COLO829 (cell line): Measurements from ENCODE around the gene NTSR2.
A peak's percentile ranks its signal among the peaks of the same experiment; 100 is the strongest.

ENCODE experiments used
- DNase-seq: peaks from one replicate; pipeline ENCODE4 v3.0.0; 2012; ENCODE audit warnings: low spot score

Gene NTSR2

GRCh38 chr2:11699686-11700670 lies 30.0 kb upstream of the NTSR2 start:
- no peak for DNase-seq

- no peak for DNase-seq
Measured at GRCh38 chr2:11698009-11698922, 28.3 kb upstream of the NTSR2 start.

GRCh38 chr2:11697103-11697871 lies 27.3 kb upstream of the NTSR2 start:
- no peak for DNase-seq

- no peak for DNase-seq
Measured at GRCh38 chr2:11696736-11697102, 26.7 kb upstream of the NTSR2 start.

- no peak for DNase-seq
Measured at GRCh38 chr2:11695576-11695975, 25.6 kb upstream of the NTSR2 start.

- peak; percentile 73 for DNase-seq
Measured at GRCh38 chr2:11692966-11693521, 23.0 kb upstream of the NTSR2 start.

GRCh38 chr2:11691076-11691660 lies 21.2 kb upstream of the NTSR2 start:
- no peak for DNase-seq

- DNase-seq, result peak; percentile 90
Measured at GRCh38 chr2:11688222-11689069, 18.5 kb upstream of the NTSR2 start.

GRCh38 chr2:11687736-11688135 lies 17.7 kb upstream of the NTSR2 start:
- no peak for DNase-seq

GRCh38 chr2:11685906-11686470 lies 16.0 kb upstream of the NTSR2 start:
- no peak for DNase-seq

GRCh38 chr2:11684894-11685460 lies 15.0 kb upstream of the NTSR2 start:
- no peak for DNase-seq

- no peak for DNase-seq
Measured at GRCh38 chr2:11683966-11684365, 14.0 kb upstream of the NTSR2 start.

GRCh38 chr2:11683476-11683875 lies 13.5 kb upstream of the NTSR2 start:
- no peak for DNase-seq

GRCh38 chr2:11682590-11682915 lies 12.6 kb upstream of the NTSR2 start:
- no peak for DNase-seq

GRCh38 chr2:11681722-11682589 lies 12.0 kb upstream of the NTSR2 start:
- peak; percentile 88 for DNase-seq

- no peak for DNase-seq
Measured at GRCh38 chr2:11680901-11681721, 11.1 kb upstream of the NTSR2 start.

GRCh38 chr2:11680182-11680900 lies 10.3 kb upstream of the NTSR2 start:
- no peak for DNase-seq
